Muscle of back (tissue), 11 donors: ENCODE measurements around the gene UBE2G2. TPM values are rescaled to one million over a fixed set of nuclear protein-coding genes. Genes with fewer than 3 reads are reported as not detected.

ENCODE experiments used
- DNase-seq, 3 donors: peaks; one replicate each; pipeline versions ENCODE4 v3.0.0 to v3.0.0-alpha.2; 2013
- polyA plus RNA-seq, 10 donors: library from polyadenylated mRNA; unstranded; fragments of 120-200 nt; gene quantifications; one replicate each; pipeline ENCODE4 v1.2.1, GENCODE V29; 2013; ENCODE audit not compliant: insufficient read length in 10 of 10

Gene UBE2G2
- polyA plus RNA-seq, 10 donors, result 54.9 to 109 (median 77.1) TPM

DNA sequence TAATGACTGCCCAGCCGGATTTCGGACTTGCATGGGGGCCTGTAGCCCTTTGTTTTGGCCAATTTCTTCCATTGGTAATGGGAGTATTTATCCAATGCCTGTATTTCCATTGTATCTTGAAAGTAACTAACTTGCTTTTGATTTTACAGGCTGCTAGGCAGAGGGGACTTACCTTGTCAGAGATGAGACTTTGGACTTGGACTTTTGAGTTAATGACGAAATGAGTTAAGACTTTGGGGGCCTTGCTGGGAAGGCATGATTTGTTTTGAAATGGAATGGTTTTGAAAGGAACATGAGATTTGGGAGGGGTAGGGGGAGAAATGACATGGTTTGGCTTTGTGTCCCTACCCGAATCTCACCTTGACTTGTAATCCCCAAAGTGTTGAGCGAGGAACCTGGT lies 9.6 kb downstream of the UBE2G2 start:
- DNase-seq, result no peak

DNA sequence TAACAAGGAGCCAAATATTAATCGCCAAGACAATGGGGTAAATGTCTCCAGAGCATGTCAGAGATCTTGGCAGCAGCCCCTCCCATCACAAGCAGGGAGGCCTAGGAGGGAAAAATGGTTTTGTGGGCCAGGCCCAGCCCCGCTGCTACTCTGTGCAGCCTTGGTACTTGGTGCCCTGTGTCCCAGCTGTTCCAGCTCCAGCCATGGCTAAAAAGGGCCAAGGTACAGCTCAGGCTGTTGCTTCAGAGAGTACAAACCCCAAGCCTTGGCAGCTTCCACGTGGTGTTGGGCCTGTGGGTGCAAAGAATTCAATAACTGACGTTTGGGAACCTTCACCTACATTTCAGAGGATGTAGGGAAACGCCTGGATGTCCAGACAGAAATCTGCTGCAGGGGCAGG lies 10.4 kb downstream of the UBE2G2 start:
- no peak for DNase-seq

DNA sequence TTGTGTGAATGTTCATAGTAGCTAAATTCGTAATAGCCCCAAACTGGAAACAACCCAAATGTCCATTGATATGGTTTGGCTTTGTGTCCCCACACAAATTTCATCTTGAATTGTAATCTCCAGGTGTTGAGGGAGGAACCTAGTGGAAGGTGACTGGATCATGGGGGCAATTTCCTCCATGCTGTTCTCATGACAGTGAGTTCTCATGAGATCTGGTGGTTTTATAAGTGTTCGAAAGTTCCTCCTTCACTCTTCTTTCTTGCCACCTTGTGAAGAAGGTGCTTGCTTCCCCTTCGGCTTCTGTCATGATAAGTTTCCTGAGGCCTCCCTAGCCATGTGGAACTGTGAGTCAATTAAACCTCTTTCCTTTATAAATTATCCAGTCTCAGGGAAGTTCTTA lies 11.3 kb downstream of the UBE2G2 start:
- no peak for DNase-seq

DNA sequence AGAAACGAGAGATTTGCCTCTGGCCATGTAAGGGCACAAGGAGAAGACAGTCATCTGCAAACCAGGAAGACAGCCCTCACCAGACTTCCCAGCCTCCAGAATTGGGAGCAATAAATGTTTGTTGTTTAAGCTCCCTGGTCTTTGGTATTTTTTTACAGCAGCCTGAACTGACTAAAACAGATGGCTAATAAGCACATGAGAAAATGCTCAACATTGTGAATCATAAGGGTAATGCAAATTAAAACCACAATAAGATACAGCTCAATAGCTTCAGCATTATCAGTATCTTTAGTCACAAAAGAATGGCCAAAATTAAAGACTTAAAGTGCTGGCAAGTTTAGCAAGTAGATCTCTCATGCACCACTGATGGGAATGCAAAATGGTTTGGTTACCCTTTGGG lies 11.7 kb downstream of the UBE2G2 start:
- DNase-seq, result no peak

DNA sequence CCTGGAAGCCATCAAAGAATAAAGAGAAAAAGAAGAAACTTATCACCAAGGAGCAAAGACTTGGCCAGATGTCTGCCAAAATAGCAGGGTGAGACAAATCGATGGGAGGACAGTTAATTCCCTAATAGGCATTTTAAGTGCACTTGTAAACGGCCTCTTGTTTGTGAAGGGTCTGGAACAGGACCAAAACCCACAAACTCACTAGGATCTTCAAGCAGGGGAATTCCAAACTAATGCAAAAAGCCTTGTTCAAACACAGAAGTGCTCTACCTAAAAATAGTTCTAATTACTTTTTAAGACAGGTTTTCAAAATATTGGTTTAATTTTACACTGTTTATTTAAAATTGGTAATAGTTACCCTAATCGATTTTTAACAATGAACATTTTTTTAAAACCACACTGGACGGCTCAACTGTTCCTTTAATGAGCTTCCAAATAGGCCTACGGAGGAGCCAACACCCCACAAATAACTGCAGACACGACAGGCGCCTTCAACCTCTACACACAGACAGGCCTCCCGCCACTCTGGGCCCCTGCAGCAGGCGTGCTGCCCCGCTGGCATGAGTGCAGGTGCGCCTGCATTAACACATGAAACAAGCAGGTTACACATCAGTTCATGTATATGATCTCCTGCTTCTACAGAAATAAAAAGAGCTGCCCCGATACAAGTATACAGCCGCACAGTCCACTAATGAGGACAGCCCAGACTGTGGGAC lies 15.8 kb downstream of the UBE2G2 start:
- no peak for DNase-seq

DNA sequence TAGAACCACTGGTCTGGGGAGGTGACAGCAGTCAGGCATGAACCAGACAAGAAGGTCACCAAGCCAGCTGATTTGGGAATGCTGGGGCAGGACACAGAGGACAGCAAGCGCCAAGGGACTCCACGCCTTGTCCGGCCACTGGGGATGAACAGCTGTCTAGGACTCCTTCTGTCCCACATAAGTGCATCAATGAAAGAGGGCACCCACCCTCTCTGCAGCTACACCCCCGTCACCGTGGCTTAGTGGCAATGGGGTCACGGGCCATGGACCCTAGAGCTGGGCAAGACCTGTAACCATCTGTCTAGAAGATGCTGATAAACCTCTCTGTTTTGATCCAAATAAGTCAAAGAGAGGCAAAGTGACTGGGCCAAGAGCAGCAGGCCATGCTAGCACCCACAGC lies 16.8 kb downstream of the UBE2G2 start:
- DNase-seq, result no peak

DNA sequence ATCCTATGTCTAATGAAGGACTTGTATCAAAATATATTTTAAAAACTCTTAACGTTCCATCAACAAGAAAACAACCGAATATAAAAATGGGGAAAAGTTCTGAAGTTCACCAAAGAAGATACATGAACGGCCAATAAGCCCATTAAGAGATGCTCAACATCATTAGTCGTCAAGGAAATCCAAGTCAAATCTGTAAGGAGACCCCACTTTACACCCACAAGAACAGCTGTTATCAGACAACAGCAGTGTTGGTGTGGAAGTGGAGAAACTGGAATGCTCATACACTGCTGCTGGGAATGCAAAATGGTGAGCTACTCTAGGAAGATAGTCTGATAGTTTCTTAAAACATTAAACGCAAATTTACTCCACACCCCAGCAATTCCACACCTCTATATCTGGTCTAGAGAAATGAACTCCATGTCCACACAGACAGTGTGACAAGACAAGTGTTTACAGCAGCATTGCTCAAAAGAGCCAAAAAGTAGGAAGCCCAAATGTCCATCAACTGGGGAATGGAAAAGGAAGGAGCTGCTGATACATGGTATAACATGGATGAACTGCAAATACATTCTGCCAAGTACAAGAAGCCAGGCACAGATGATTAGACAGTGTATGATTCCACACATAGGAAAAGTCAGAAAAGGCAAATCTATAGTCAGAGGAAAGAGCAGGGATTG lies 18.5 kb downstream of the UBE2G2 start:
- DNase-seq, result no peak

DNA sequence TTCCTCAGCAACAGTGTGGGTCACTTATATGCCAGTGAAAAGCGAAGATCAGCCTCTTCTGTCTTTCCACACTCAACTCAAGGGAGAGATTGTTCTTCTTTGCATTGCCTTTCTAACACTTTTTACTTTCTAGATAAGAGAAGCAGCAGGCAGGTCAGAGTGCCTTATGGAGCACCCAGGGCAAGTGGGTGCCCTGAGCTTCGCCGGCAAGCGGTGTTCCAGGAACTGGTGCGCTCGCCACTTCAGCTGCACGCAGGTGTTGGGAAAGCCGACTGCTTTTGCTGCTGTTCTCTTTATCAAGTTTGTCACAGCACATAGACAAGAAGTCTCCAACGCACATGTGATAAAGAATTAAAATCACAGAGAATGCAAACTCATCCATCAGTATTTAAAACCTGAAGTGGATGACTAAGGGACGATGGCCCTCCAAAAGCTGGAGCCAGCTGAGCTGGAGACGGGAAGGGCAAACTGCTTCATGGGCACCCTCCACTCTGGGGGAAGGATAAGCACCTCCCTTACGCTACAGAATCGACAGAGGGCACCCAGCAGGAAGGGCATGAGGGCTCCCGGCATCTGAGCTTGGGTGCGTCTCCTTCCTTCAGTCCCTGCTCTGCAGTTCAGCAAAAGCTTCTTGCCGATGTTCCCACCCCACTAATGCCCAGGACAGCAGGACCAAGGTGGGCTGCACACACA lies 20.7 kb downstream of the UBE2G2 start:
- DNase-seq, result no peak

DNA sequence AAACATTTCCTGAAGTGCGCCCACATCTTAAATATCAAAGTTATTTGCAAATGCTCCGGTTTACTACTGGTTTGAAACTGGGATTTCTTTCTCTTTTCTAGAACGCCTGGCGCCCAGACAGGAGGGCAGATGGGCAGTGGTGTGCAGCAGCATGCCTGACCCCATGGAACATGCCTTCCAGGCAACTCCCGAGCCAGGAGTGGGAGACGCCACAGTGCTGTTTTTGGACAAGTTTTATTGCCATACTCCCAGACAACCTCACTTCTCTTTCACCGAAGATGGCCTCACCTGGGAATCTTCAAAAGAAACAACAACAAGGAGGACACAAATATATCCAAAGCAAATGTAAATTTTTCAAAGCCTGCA lies 21.5 kb downstream of the UBE2G2 start:
- no peak for DNase-seq

DNA sequence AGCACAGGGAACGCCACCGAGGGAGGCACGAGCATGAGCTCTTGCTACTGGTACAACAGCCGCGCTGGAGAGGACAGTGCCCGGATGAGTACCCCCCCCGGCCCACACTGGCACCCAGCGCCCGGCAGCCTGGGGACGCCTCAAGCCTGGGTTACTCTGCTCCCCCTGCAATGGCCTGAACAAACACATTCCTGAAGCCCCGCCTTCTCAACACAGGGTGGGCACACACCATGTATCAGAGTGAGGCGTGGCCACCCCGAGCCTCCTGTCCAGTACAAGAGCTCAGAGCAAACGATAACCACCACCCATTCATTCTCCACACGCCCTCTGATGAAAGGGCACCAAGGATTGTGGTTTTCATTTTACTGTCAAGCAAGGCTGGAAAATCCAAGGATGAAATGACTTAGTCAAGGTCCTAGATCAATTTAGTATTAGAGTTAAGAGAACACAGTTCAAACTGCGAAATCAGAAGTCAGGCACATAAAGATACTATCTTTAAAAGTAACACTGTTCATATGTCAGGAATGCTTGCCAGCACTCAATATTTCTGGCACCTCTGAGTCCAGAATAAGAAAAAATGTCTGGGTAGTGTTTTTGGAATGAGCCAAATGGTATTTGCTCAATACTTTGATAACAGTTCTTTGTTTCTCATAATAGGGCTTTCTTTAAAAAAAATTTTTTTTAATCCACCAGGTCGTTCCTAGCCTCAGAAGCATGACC lies 22.0 kb downstream of the UBE2G2 start:
- DNase-seq, result no peak

DNA sequence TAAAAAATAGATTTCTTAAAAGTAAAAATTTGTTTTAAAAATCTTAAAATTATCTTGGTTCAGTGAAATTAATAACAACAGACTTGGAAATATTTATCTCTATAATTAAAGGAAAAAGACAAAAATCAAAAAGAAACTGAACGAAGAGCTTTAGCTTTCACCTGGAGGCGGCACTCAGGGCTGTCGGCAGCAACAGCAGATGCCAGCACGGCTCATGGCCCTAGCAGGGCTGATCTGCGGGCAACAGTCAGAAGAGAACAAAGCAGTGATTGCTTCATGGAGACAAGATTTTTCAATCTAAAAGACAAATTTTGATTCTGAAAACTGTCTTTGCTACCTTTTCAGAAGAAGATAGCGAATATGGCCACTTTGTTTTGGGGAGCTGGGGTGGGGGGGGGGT lies 22.6 kb downstream of the UBE2G2 start:
- no peak for DNase-seq

DNA sequence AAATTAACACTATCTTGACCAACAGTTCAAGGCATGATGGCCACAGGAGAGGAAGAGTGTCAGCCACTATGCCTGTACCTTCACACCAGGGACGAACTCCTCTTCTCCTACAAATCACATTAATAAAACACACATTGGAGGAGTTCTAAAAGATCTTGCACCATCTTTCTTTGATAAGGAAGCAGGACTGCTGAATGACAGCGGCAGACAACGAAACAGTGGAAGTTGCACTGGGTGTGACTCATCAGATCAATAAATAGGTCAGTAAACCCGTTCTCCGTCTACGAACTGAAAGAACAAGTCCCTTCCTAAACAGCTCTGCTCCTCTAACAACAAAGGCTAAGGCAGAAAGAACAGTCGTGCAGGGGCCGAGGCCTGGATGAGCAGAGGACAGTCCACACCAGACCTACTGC lies 23.1 kb downstream of the UBE2G2 start:
- no peak for DNase-seq

DNA sequence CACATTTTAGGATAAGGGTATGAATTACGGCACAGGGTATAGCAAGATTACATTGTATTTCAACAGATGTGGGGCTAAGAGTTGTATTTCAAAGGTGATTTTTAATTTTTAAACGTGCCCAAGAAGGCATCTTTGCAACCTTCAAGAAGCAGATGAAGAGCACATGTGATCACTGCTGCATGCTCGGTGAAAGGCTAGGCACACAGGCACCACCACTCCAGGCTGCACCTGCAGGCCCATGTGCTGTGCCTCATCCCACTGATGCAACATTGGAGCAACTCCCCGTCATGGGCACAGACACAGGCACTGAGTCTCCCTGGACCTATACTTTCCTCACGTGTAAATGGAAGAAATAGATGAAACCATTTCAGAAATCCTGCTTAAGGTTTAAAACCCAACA lies 23.5 kb downstream of the UBE2G2 start:
- no peak for DNase-seq

DNA sequence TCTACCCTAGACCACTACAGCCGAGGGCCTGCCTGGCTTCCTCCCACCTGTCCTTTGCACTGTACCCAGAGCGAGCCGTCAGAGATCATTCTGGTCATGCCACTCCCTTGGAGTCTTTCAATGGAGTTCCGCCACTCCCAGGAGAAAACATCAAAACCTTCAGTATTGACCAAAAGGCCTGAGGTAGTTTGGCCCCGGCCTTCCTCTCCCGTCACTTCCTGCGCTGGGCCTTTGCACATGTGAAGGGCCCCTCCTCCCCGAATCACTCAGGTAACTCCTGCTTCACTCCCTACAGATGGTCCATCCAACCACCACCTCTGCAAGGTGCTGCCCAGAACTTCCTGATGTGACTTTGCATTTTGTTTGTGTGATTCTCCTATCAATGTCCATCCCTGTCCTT lies 26.6 kb downstream of the UBE2G2 start:
- no peak for DNase-seq

DNA sequence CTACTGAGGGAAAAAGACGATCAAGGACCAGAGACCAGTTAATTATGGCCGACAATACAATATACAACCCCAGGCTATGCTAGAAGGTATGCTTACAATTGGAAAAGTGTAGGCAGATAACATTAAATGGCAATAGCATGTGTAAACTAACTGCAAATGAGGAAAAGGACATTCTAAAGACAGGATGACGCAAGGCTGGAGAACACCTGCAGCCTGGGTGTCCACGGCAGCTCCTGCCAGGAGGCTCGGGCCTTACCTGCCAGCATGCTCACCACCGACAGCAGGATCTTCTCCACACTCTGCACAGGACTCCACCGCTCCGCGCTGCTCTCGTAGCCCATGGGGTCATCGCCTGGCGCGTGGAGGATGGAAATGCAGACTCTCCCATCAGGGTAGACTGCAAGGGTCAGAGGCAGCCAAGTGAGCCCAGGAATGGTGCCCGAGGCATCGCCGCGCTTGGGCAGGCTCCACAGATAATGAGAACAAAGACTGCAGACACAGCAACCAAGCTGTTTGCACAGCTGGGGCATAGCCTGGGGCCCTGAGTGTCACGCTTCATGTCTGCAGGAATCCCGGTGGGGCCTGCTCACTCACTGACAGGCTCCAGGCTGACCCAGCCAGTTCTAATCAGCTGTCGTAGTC lies 28.2 kb downstream of the UBE2G2 start:
- DNase-seq, result no peak

DNA sequence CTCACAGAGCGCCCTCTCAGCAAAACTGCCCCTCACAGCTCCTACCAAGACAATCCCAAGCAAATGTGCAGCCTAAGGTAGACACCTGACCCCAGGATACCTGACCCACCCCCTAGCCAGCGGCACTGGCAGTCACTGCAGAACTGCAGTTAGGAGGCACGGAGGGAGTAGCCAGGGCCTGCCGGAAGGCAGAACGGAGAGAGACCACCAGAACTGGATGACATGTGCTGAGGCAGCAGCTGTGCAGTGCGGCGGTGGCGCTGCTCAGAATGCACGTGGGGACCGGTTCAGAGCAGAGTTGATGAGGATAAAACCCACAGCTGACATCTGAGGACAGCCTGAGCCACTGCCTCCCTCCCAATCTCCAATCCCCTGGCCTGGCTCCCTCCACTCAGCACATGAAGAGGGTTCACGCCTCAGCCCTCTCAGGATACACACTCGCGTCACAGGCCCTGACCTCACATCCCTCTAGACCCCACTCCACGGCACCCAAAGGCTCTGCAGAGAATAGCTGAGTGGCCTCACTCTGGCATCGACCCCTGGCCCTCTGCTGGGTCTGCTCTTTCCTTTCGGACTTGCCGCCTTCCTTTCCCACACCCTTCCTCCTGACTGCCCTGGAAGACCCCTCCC lies 29.6 kb downstream of the UBE2G2 start:
- DNase-seq, result no peak

DNA sequence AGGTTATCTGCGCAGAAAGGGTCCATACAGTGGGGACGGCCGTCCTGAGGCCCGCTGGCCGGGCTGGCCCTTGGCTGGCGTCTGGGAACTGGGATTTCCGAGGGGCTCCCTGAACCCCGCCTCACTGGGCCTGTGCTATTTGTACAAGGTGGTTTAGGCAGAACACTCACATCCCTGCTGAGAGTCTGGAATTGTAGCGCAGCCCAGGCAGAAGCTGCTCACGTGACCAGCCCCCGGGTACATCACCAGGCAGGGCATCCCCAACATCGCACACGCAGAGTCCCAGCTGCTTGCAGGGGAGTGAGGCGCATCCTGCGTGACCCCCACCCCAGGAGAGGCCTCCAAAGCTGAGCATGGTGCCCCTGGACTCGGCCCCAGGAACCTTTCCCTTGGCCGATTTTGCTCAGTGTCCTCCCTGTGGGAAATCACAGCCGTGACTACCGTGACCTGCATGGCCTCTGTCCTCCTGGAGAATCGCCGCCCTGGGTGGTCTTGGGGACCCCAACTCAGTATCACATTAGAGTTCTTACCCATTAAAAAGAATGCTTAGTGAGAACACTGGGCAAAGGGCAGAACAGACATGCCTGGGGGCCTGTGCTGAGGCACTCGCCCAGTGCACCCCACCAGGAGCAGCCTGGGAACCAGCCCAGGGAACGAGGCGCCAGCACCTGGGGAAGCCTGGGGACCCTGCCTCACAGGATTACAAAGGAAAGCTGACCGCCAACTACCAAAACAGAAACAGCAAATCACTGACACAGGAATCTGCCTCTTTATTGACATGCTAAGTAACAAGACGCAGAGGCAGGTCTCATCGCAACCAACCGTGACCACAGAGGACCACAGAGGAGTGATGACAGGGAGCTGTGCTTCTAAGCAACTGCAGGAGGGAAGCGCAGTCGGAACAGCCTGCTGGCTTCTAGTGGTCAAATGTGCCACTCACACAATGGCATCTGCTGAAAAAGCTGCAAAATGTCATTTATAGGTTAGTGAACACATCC lies 33.5 kb downstream of the UBE2G2 start:
- no peak for DNase-seq

DNA sequence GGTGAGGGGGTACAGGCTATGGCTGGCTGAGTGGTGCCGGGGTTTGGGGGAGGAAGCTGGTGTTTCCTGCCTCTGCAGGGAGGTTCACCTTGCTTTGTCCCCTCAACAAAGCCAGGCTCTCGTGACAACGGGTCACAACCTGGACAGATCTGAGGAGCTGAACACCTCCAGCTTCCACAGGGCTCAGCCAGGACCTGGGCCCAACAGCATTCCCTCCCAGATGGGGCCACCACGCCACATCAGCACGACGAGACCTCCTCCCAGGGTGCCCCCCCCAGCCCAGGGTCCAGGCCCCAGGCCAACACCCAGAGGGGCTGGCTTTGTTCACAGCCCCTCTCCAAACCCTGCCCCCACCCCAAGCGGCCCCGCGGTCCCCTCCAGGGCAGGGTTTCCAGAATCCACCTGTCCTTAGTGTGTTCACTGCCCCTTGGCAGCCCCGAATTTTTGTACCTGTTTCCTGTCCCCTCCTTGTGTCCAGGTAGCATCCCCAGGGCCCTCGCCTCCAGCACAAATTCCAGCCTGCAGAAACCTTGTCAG lies 34.7 kb downstream of the UBE2G2 start:
- no peak for DNase-seq

DNA sequence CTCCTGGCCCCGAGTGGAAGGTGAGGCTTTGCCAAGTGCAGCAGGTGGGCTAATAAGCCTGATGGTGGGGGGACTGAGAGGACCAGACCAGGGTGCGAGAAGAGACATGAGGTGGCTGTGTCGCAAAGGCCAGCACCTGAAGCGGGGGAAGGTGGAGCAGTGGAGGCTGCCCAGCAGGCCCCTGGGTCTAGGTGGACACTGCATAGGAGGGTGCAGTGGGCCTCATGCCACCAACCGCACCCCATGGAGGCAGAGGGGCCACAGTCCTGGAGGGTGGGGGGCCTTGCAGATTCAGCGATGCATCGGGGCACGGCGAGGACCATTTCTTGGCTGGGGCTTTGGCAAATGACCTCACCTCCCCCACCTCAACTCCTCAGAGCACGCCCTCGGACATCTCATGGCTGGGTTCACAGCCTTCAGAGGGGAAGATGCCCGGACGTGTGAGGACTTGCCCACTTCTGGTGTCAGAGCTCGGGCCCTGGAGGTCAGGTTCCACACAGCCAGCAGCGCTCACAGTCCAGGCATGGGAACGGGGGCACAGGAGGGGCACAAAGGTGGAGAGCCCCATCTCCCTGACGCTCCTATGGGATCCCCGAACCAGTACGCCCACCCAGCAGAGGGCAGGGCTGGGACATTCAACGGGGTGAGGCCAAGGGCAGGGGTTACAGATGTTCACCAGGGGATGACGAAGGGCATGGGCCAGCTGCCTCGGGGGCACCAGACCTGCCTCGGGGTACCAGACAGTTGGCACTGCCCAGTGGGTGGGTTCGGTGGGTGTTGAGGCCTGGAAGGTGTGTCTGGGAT lies 35.4 kb downstream of the UBE2G2 start:
- no peak for DNase-seq
